Stomach (tissue), 4 donors: Measurements from ENCODE around the gene BBLN.

Source experiments
- CTCF ChIP-seq, 7 experiments: fragments of 450-650 bp in 4 of 7; fragments of 200-600 bp in 3 of 7; sonication (generic) in 3 of 7; IDR thresholded peaks; one replicate each; pipeline ENCODE4 v1.5.1; 2016 to 2019; ENCODE audit warnings: antibody characterized with exemption in 7 of 7, control low read depth in 2 of 7, mild to moderate bottlenecking in 1 of 7
- POLR2AphosphoS5 ChIP-seq, 3 donors: sonication (generic); formaldehyde crosslinking; IDR thresholded peaks; one replicate each; pipeline ENCODE4 v1.6.1; 2016; ENCODE audit warnings: antibody characterized with exemption in 3 of 3

- TF ChIP-seq CTCF (IDR thresholded peaks at IDR 0.05) (no peak), POLR2AphosphoS5 (IDR thresholded peaks at IDR 0.05) (no peak)
These were observed 46.3 kb upstream of the BBLN start for GRCh38 chr9:128113526-128114325.
